Stimulated activated effector memory CD8-positive, alpha-beta T cell treated with anti-CD3 and anti-CD28 coated beads, Interleukin-12 subunit alpha, Interleukin-12 subunit beta, amount 100 ng/mL, for 72 hours (primary cell): ENCODE results near the gene BBIP1.

ENCODE experiments used
- ATAC-seq: fragments of 150-1000 bp; cut with Tn5 transposase; 2 replicates; pipeline ENCODE4 v1.10.0; 2021
- DNase-seq, 2 donors: peaks; one replicate each; pipeline ENCODE4 v3.0.0; 2021 to 2022; ENCODE audit warnings: low spot score in 2 of 2
- H3K27ac Mint-ChIP-seq: one replicate; pipeline ENCODE4 v1.8.0; 2022; ENCODE audit warnings: mild to moderate bottlenecking, mixed read lengths
- H3K36me3 Mint-ChIP-seq: one replicate; pipeline ENCODE4 v1.8.0; 2022; ENCODE audit warnings: mild to moderate bottlenecking, mixed read lengths
- H3K4me1 Mint-ChIP-seq: one replicate; pipeline ENCODE4 v1.8.0; 2022; ENCODE audit warnings: mixed read lengths
- H3K4me3 Mint-ChIP-seq: one replicate; pipeline ENCODE4 v1.8.0; 2022; ENCODE audit warnings: mild to moderate bottlenecking, mixed read lengths
- H3K9me3 Mint-ChIP-seq: one replicate; pipeline ENCODE4 v1.8.0; 2022; ENCODE audit warnings: mixed read lengths

BBIP1 gene

GRCh38 chr10:110852255-110852896 lies 66.6 kb downstream of the BBIP1 start:
- peak; percentile 85 for ATAC-seq
- H3K4me1 Mint-ChIP-seq, result peaks cover 62% of the 10 kb centered on the region

DNA sequence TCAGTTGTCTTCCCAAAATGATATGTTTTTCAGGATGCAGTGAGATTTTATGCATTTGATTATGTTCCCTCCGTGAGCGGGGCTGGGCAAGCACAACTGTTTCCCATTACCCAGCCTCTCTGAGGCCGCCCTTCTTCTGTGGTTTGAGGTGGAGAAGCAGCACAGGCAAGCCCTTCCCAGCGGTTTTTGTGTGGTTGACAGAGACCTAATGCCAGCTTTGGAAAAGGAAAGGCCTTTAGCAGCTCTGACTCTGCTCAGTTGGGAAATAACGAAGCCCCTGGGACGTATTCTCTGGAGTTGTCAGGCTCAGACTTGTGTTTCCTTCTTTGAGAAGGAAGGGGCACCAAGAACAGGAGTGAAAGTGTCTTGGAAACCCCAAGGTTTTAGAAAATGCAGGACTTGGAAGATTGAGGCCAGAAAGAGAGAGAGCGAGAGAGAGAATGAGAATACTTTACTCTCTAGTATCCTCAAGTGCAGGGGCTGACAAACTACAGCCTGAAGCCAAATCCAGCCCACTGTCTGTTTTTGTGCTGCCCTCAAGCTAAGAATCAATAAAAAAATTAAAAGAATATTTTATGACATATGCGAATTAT lies 67.9 kb downstream of the BBIP1 start:
- DNase-seq (no peak), ATAC-seq (no peak)
- no peaks in the 10 kb centered on the region for H3K9me3 Mint-ChIP-seq
- H3K36me3 Mint-ChIP-seq, result peaks cover 6% of the 10 kb centered on the region
- peaks cover 69% of the 10 kb centered on the region for H3K4me1 Mint-ChIP-seq
- H3K4me3 Mint-ChIP-seq, result peak overlapping the region; percentile 40
- no peak overlapping the region for H3K27ac Mint-ChIP-seq

More at GRCh38 chr10:110852255-110852896, 66.6 kb downstream of the BBIP1 start:
- peaks cover 6% of the 10 kb centered on the region for H3K36me3 Mint-ChIP-seq
- peak in 1 of 2 donors; percentile 52 for DNase-seq
- peak overlapping the region; percentile 63 for H3K4me3 Mint-ChIP-seq
- H3K9me3 Mint-ChIP-seq, result no peaks in the 10 kb centered on the region
- H3K27ac Mint-ChIP-seq, result peak overlapping the region; percentile 78

DNA sequence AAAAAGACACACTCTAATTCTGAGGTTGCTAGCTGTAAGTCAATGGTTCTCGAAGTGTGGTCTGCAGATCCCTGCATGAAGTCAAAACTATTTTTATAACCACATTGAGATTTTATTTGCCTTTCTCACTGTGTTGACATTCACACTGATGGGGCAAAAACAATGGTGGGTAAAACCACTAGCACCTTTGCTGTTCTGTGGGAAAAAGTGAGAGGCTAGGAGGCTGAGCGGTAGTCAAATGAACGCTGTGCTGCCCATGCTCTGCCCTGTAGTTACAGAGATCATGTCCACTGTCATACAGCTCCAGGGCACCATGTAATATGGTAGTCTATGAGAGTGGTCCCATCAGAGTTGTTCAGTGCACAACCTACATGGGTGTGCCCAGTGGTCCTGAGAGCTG lies 68.9 kb downstream of the BBIP1 start:
- ATAC-seq, result peak; percentile 86
- Mint-ChIP-seq H3K27ac (peak overlapping the region; percentile 15), H3K9me3 (no peaks in the 10 kb centered on the region), H3K4me3 (peak overlapping the region; percentile 18), H3K36me3 (peaks cover 6% of the 10 kb centered on the region), H3K4me1 (peaks cover 79% of the 10 kb centered on the region)
- no peak for DNase-seq
